Activated CD4-positive, alpha-beta T cell treated with anti-CD3 and anti-CD28 coated beads, Interleukin-2, amount 10 ng/mL, durations not matched to agents 24 days and 14 days (primary cell): Measurements from ENCODE around the gene DEDD2. TPM values are rescaled to one million over a fixed set of nuclear protein-coding genes. Genes with fewer than 3 reads are reported as not detected.

Experiments used
- DNase-seq: peaks from one replicate; pipeline ENCODE4 v3.0.0; 2022
- H3K27ac Mint-ChIP-seq: one replicate; pipeline ENCODE4 v1.8.0; 2022; ENCODE audit warnings: mild to moderate bottlenecking, mixed read lengths
- H3K27me3 Mint-ChIP-seq: one replicate; pipeline ENCODE4 v1.8.0; 2022; ENCODE audit warnings: mixed read lengths
- H3K36me3 Mint-ChIP-seq: one replicate; pipeline ENCODE4 v1.8.0; 2022; ENCODE audit warnings: low read depth, mild to moderate bottlenecking, mixed read lengths
- H3K4me1 Mint-ChIP-seq: one replicate; pipeline ENCODE4 v1.8.0; 2021; ENCODE audit warnings: mixed read lengths
- H3K4me3 Mint-ChIP-seq: one replicate; pipeline ENCODE4 v1.8.0; 2022; ENCODE audit warnings: mild to moderate bottlenecking, moderate library complexity, mixed read lengths
- H3K9me3 Mint-ChIP-seq: one replicate; pipeline ENCODE4 v1.8.0; 2021; ENCODE audit warnings: mixed read lengths
- intact Hi-C: fragments of 100-400 bp; cut with micrococcal nuclease; formaldehyde crosslinking; loops from one replicate; pipeline ENCODE4 v1.15.1; 2023
- total RNA-seq: library from RNA; stranded (reverse); gene quantifications from 2 replicates; pipeline ENCODE4 v1.2.3, GENCODE V29; 2022

DEDD2 gene
- total RNA-seq, 1 donor from 2014 or later = 34.8 TPM

GRCh38 chr19:42226886-42227285, 9.4 kb upstream of the DEDD2 start:
- H3K4me1 Mint-ChIP-seq = peaks cover 25% of the 10 kb centered on the region
- peaks cover 62% of the 10 kb centered on the region for H3K36me3 Mint-ChIP-seq
- no peaks in the 10 kb centered on the region for H3K9me3 Mint-ChIP-seq
- intact Hi-C loops = no loop called here
- H3K27ac Mint-ChIP-seq = no peak overlapping the region
- DNase-seq = no peak
- no peak overlapping the region for H3K4me3 Mint-ChIP-seq
- H3K27me3 Mint-ChIP-seq = no peaks in the 10 kb centered on the region

- H3K4me1 Mint-ChIP-seq = peaks cover 25% of the 10 kb centered on the region
- H3K9me3 Mint-ChIP-seq = no peaks in the 10 kb centered on the region
- no peak for DNase-seq
- no peak overlapping the region for H3K4me3 Mint-ChIP-seq
- H3K27ac Mint-ChIP-seq = no peak overlapping the region
- H3K27me3 Mint-ChIP-seq = no peaks in the 10 kb centered on the region
- H3K36me3 Mint-ChIP-seq = peaks cover 58% of the 10 kb centered on the region
- intact Hi-C loops = no loop called here
Measured at GRCh38 chr19:42225718-42226292, 8.3 kb upstream of the DEDD2 start.

DNA sequence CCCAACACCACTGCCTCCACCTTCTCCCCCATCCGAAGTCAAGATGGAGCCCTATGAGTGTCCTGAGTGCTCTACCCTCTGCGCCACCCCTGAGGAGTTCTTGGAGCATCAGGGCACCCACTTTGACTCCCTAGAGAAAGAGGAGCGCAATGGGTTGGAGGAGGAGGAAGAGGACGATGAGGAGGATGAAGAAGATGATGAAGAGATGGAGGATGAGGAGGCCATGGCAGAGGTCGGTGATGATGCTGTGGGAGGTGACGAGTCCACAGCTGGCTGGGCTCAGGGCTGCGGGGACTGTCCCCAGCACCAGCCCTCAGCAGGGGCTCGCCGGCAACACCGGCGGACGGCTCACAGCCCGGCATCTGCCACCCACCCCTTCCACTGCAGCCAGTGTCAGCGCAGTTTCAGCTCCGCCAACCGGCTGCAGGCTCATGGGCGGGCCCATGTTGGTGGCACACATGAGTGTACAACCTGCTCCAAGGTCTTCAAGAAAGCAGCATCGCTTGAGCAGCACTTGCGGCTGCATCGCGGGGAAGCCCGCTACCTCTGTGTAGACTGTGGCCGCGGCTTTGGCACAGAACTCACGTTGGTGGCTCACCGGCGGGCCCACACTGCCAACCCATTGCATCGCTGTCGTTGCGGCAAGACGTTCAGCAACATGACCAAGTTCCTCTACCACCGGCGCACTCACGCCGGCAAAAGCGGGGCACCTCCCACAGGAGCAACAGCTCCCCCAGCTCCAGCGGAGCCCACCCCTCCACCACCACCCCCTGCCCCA, 7.7 kb upstream of the DEDD2 start:
- H3K9me3 Mint-ChIP-seq = no peaks in the 10 kb centered on the region
- no peaks in the 10 kb centered on the region for H3K27me3 Mint-ChIP-seq
- H3K36me3 Mint-ChIP-seq = peaks cover 58% of the 10 kb centered on the region
- H3K27ac Mint-ChIP-seq = no peak overlapping the region
- no peak overlapping the region for H3K4me3 Mint-ChIP-seq
- intact Hi-C loops = no loop called here
- peaks cover 29% of the 10 kb centered on the region for H3K4me1 Mint-ChIP-seq
- DNase-seq = no peak

GRCh38 chr19:42220751-42221097, 3.2 kb upstream of the DEDD2 start:
- peak overlapping the region; percentile 94 for H3K27ac Mint-ChIP-seq
- DNase-seq = no peak
- H3K27me3 Mint-ChIP-seq = peaks cover 2% of the 10 kb centered on the region
- H3K36me3 Mint-ChIP-seq = peaks cover 34% of the 10 kb centered on the region
- H3K4me3 Mint-ChIP-seq = peak overlapping the region; percentile 96
- no peaks in the 10 kb centered on the region for H3K9me3 Mint-ChIP-seq
- peaks cover 43% of the 10 kb centered on the region for H3K4me1 Mint-ChIP-seq
- intact Hi-C loops = loop anchor here (1.0 to 2.0 kb wide), 3 partner anchors 21 to 62 kb away; partner anchors contain the start of gene GSK3A

GRCh38 chr19:42219812-42220750, 2.6 kb upstream of the DEDD2 start, which contains the start of gene ZNF526:
Gene ZNF526 (plus strand): TSS chr19:42220312. CDS start chr19:42224404, 4,092 bp downstream.
- intact Hi-C loops = loop anchor here (1.0 to 2.0 kb wide), 3 partner anchors 21 to 63 kb away; partner anchors contain the start of gene GSK3A
- H3K27ac Mint-ChIP-seq = peak within 1 kb of the TSS; percentile 94
- H3K4me1 Mint-ChIP-seq = peaks cover 50% of the 10 kb centered on the region
- peak; percentile 100 for DNase-seq
- H3K4me3 Mint-ChIP-seq = peak within 1 kb of the TSS; percentile 96
- no peaks in the 10 kb centered on the region for H3K9me3 Mint-ChIP-seq
- H3K27me3 Mint-ChIP-seq = peaks cover 2% of the 10 kb centered on the region
- peaks cover 36% of the 10 kb centered on the region for H3K36me3 Mint-ChIP-seq

DNA sequence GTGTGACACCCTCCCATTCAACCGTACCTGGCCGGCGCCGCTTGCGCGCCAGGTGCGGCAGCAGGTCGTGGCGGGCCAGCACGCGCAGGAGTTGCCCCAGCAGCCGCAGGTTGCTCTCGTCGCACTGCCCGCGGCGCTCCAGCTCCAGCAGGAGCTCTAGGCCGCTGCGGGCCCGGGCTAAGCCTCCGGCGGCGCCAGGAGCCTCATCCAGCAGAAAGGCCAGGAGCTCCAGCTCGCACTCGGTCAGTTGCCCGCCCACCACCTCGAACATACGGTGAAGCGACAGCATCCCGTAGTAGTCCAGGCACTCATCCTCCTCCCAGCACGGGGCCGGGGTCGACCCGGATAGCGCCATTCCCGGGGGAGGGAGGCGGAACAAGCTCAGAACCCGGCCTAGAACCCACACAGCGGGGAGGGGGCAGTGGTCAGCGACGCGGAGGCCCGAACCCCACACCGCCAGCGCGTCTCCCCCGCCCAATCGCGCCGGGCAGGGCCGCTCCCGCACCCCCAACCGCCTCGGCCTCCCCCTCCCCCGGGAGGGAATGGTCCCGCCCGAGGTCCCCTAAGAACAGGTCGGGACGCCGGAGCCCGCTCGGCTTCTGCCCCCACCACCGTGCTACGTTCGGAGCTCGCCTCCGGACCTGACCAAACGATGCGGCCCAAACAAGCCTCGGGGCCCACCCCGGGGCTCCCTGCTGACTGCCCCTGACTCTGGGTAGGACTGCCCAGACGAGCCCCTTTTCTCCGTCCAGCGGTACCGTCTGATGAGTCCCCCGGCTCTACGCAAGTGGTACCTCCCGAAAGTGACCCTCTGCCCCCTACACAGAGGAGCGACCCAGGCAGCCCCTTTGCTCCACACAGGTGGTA, 591 bp downstream of the DEDD2 start:
- Mint-ChIP-seq H3K27me3 (peaks cover 2% of the 10 kb centered on the region), H3K9me3 (no peaks in the 10 kb centered on the region), H3K36me3 (peaks cover 40% of the 10 kb centered on the region), H3K4me1 (peaks cover 66% of the 10 kb centered on the region), H3K4me3 (peak overlapping the region; percentile 96), H3K27ac (peak overlapping the region; percentile 94)
- intact Hi-C loops = loop anchor here (1.0 to 2.0 kb wide), 3 partner anchors 16 to 85 kb away; partner anchors contain the start of gene POU2F2
- DNase-seq = peak; percentile 82

GRCh38 chr19:42214810-42215485, 2.5 kb downstream of the DEDD2 start:
- H3K27me3 Mint-ChIP-seq = peaks cover 2% of the 10 kb centered on the region
- peak overlapping the region; percentile 96 for H3K4me3 Mint-ChIP-seq
- H3K36me3 Mint-ChIP-seq = peaks cover 36% of the 10 kb centered on the region
- no peak for DNase-seq
- no peaks in the 10 kb centered on the region for H3K9me3 Mint-ChIP-seq
- intact Hi-C loops = no loop called here
- H3K4me1 Mint-ChIP-seq = peaks cover 59% of the 10 kb centered on the region
- peak overlapping the region; percentile 41 for H3K27ac Mint-ChIP-seq

DNA sequence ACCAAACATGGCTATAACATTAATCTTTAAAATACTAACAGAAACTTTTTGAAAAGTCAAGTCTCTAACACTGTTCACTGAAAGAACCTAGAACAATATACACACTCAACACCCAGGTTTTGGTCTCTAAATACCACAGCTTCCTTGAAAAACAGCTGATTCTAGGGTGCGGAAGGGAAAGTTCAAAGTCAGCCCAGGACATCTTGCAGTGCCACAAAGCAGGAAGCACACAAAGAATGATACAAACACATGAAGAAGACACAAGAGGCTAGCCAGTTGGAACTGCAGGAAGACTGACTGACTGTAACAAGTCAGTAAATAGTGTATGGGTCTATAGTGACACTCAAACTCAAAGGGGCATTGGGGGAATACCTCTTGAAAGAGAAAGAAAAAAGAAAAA, 4.6 kb downstream of the DEDD2 start:
- DNase-seq = peak; percentile 67
- intact Hi-C loops = no loop called here
- Mint-ChIP-seq H3K9me3 (no peaks in the 10 kb centered on the region), H3K27ac (peak overlapping the region; percentile 42), H3K4me3 (peak overlapping the region; percentile 20), H3K27me3 (peaks cover 2% of the 10 kb centered on the region), H3K36me3 (peaks cover 54% of the 10 kb centered on the region), H3K4me1 (peaks cover 52% of the 10 kb centered on the region)

DNA sequence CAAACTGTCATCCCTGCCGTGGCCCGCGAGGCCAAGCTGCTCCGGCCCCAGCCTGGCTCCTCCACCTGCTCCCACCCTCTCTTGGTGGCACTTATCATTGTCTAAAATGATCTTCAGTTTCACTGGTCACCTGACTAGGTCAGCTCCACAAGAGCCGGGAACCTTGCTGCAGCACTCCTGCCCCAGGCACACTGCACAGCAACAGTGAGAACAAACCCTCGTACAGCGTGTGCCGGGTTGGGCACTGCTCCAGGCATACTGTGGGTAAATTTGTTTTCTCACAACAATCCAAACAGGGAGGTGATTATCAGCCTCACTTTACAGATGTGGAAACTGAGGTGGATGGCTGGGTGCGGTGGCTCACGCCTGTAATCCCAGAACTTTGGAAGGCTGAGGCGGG, 8.9 kb downstream of the DEDD2 start:
- DNase-seq = no peak
- intact Hi-C loops = no loop called here
- Mint-ChIP-seq H3K4me3 (no peak overlapping the region), H3K27me3 (no peaks in the 10 kb centered on the region), H3K36me3 (peaks cover 60% of the 10 kb centered on the region), H3K4me1 (peaks cover 50% of the 10 kb centered on the region), H3K9me3 (no peaks in the 10 kb centered on the region), H3K27ac (no peak overlapping the region)

DNA sequence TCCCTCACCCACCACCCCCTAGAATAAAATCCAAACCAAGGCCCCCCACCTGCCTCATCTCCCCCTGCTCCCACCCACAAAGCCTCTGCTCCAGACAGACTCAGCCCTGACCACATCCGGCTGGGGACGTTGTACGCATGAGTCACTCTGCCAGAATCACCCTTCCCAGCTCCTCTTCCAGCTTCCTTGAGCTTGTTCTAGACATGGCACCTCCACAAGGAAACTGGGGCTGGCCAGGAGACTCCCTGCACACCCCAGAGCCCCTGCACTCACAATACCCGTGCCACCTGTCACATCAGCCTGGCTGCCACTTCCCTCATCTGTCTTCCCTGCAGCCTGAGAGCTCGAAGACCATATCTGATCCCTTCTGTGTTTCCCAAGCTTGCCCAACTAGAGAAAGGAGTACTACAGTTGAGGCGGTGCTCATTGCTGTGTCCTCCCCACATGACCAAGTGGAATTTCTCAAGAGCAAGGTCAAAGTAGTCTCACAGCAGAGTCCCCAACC, 9.7 kb downstream of the DEDD2 start:
- H3K27ac Mint-ChIP-seq = peak overlapping the region; percentile 62
- no peak for DNase-seq
- peaks cover 50% of the 10 kb centered on the region for H3K4me1 Mint-ChIP-seq
- H3K4me3 Mint-ChIP-seq = peak overlapping the region; percentile 22
- peaks cover 57% of the 10 kb centered on the region for H3K36me3 Mint-ChIP-seq
- intact Hi-C loops = no loop called here
- H3K27me3 Mint-ChIP-seq = no peaks in the 10 kb centered on the region
- no peaks in the 10 kb centered on the region for H3K9me3 Mint-ChIP-seq

GRCh38 chr19:42206871-42207755, 10.4 kb downstream of the DEDD2 start:
- Mint-ChIP-seq H3K27me3 (no peaks in the 10 kb centered on the region), H3K9me3 (no peaks in the 10 kb centered on the region), H3K4me3 (no peak overlapping the region), H3K36me3 (peaks cover 61% of the 10 kb centered on the region), H3K4me1 (peaks cover 51% of the 10 kb centered on the region), H3K27ac (peak overlapping the region; percentile 62)
- intact Hi-C loops = no loop called here
- no peak for DNase-seq

GRCh38 chr19:42204664-42205063, 12.8 kb downstream of the DEDD2 start:
- intact Hi-C loops = no loop called here
- H3K4me3 Mint-ChIP-seq = no peak overlapping the region
- H3K9me3 Mint-ChIP-seq = no peaks in the 10 kb centered on the region
- H3K27me3 Mint-ChIP-seq = no peaks in the 10 kb centered on the region
- H3K36me3 Mint-ChIP-seq = peaks cover 67% of the 10 kb centered on the region
- peak overlapping the region; percentile 39 for H3K27ac Mint-ChIP-seq
- no peak for DNase-seq
- H3K4me1 Mint-ChIP-seq = peaks cover 71% of the 10 kb centered on the region
